GM12874 (cell line): ENCODE data around the gene TMPRSS3.

Experiments used
- TF ChIP-seq, protein P1 (sequence below): IDR thresholded peaks from 2 replicates; pipeline ENCODE4 v1.5.1; 2011; ENCODE audit warnings: low read depth, mild to moderate bottlenecking, control low read depth, low read length, moderate library complexity; ENCODE audit not compliant: insufficient read depth

The TMPRSS3 gene

DNA sequence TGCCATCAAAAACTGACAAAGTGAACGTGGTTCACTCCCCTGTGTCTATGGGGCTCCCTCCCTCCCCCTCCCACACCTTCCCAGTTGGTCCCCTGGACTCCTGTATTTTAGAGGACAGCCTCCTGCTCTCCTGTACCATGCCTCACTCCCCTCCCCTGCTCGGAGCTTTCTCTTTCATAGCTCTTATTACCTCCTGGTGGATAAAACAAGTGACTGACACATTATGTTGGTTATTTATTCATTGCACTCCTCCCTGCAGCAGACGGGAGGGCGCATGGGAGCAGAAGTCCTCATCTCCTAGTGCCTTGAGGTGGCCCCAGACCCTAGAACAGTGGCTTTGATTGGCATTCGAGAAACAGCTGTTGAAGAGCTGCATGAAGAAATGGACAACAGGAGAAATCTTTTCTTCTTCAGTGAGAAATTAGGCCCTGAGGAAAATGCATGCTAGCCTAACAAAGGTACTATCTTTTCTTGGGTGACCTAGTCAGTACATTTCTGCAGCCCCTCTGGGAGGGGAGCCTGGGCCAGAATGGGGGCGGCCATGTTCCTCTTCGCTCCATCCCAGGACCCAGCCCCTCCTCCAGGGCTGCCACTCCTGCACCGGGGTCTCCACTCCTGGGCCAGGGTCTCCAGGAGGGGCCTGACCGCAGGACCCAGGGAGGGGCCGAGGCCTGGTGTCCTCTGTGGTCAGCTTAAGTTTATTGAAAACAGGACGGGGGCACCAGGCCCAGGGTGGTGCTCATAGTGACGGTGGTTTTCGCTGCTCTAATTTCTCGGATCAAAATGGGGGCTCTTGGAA is 28.3 kb downstream of the TMPRSS3 start:
- TF ChIP-seq, protein P1, sequence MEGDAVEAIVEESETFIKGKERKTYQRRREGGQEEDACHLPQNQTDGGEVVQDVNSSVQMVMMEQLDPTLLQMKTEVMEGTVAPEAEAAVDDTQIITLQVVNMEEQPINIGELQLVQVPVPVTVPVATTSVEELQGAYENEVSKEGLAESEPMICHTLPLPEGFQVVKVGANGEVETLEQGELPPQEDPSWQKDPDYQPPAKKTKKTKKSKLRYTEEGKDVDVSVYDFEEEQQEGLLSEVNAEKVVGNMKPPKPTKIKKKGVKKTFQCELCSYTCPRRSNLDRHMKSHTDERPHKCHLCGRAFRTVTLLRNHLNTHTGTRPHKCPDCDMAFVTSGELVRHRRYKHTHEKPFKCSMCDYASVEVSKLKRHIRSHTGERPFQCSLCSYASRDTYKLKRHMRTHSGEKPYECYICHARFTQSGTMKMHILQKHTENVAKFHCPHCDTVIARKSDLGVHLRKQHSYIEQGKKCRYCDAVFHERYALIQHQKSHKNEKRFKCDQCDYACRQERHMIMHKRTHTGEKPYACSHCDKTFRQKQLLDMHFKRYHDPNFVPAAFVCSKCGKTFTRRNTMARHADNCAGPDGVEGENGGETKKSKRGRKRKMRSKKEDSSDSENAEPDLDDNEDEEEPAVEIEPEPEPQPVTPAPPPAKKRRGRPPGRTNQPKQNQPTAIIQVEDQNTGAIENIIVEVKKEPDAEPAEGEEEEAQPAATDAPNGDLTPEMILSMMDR, result no peak

DNA sequence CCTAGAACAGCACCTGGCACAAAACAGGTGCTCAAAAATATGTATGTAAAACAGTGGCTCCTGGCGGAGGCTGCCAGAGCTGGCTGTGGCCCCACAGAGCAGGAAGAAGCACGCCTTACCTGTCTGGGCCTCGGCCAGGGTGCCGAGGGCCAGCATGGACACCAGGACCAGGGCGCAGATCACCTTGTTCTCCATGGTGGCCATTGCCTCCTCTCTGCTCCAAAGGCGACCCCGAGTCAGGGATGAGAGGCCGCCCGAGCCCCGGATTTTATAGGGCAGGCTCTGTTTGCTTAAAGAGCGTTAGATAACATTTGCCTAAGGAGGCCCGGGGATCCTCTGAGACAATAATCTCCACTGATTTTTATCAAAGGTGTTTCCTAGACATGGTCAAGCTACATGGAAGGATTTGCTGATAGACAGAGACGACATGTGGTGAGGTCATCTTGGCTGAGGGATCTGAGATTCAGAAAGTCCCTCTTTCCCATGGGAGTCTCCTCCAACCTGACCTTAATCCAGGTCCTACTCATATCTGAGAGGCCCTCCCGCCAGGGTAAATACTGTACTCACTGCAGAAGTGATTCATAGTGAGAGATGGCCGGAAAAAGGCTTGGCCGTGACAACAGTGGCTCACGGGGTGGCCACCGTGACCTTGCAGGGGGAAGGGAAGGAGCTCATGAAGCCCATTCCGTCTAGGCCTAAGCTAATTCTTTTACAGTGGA is 29.4 kb downstream of the TMPRSS3 start, which contains the start of gene TFF1:
Gene TFF1, minus strand, starts transcription at position 244 of the 719 bp plus-strand sequence. Its CDS starts 40 bp downstream, at position 204.
- TF ChIP-seq, protein P1, result no peak

DNA sequence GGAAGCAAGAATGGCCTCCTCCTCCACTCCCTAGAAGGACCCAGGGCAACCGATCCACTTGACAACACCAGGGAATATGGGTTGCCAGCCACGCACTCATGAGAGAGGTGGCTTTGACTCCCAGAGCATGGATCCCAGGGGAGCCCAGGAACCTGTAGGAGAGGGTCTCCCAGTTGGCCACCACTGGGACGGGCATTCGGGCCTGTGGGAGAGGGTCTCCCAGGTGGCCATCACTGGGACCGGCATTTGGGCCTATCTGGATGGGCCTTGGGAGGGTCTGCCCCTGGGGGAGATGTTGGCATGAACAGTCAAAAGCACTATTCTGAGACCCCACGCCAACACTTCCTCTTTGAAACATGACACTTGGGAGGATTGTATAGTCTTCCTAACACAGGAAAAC is 30.1 kb downstream of the TMPRSS3 start:
- TF ChIP-seq, protein P1, result no peak

DNA sequence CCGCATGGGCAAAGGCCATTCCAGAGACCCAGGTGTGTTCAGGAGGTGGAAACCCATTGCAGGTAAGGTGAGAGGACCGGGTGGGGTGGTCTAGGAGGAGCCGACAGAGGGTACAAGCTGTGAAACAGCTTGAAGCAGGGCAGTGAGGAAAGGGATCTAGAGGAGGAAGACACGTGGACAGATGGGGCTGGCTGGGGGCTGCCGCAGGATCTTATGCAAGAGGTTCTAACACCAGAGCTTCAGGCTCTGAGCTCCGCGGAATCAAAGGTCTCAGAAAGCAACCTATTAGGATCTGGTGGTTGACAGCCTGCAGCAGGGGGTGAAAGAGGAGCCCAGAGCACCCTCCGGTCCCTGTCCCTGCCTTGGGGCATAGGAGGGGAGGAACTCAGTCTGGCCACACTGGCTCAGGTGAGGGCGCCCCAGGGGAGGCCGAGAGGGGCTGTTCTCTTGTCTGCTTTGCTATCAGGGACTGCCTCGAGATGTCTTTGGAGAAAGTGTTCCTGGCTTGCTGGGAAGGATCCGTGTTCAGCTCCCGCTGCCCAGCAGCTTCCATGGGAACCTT is 31.5 kb downstream of the TMPRSS3 start:
- TF ChIP-seq, protein P1, result no peak

DNA sequence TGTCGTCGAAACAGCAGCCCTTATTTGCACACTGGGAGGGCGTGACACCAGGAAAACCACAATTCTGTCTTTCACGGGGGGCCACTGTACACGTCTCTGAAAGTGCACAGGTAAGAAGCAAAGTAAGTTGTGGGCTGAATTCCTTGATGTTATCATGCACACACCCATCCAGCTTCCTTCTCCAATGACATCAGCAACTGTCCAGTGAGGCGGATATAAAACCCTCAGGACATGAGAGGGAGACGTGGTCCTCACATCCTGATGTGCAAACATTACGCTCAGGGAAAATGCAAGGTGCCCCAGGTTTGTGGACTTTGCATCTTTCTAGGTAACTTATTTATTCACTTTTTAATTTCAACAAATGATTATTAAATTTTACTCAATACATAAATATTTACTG is 32.5 kb downstream of the TMPRSS3 start:
- TF ChIP-seq, protein P1, result no peak

DNA sequence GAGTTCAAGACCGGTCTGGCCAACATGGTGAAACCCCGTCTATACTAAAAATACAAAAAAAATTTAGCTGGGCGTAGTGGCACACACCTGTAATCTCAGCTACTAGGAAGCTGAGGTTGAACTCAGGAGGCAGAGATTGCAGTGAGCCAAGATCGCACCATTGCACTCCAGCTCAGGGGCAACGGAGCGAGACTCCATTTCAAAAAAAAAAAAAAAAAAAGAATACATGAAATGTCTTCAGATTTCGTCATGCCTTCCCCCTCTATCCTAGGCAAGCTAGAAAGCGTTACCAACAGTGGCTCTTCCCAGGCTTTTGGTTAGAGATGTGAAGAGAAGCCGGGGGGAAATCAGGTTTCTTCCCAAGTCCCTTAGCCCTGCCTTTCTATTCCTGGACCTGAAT is 33.2 kb downstream of the TMPRSS3 start:
- TF ChIP-seq, protein P1, result no peak

DNA sequence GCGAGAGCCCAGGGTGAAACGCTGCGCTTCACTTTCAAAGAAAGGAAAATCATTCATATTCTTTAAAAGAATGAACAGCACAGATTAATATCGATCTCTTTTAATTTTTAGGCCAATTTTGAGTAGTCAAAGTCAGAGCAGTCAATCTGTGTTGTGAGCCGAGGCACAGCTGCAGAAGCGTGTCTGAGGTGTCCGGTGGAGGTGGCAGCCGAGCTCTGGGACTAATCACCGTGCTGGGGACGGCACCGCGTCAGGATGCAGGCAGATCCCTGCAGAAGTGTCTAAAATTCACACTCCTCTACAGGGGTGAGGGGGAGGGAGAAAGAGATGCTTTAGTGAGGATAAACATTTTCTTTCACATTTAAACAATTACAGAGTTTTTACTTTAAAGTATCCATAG is 33.7 kb downstream of the TMPRSS3 start:
- TF ChIP-seq, protein P1, result no peak
